HTR-8/SVneo (cell line): ENCODE data around the gene ARHGAP19.

Source experiments
- DNase-seq: peaks from one replicate; pipeline ENCODE4 v3.0.0; 2011; ENCODE audit warnings: low spot score, mixed read lengths; ENCODE audit not compliant: insufficient read length
- FAIRE-seq: peaks from 2 replicates; lab custom pipeline; 2011; peaks lifted over from hg19 to GRCh38; lab: Jason Lieb, UNC

Gene ARHGAP19

GRCh38 chr10:97292097-97292861, at the start of gene ARHGAP19:
ARHGAP19 (minus strand) TSS chr10:97292637; CDS start chr10:97292627, 10 bp downstream.
- DNase-seq (peak; percentile 98), FAIRE-seq (peak; percentile 72)

- no peak for DNase-seq
- FAIRE-seq, result no peak
These were observed 49.0 kb upstream of the ARHGAP19 start for GRCh38 chr10:97341416-97341815.

- DNase-seq, result no peak
- FAIRE-seq, result no peak
These were observed 45.6 kb upstream of the ARHGAP19 start for GRCh38 chr10:97338041-97338440.

- no peak for DNase-seq
- no peak for FAIRE-seq
These were observed 44.8 kb upstream of the ARHGAP19 start for GRCh38 chr10:97336942-97337831.

- FAIRE-seq (no peak), DNase-seq (no peak)
These were observed 44.0 kb upstream of the ARHGAP19 start for GRCh38 chr10:97336446-97336845.

GRCh38 chr10:97336006-97336405, 43.6 kb upstream of the ARHGAP19 start:
- DNase-seq (no peak), FAIRE-seq (no peak)

- FAIRE-seq (no peak), DNase-seq (no peak)
These were observed 42.8 kb upstream of the ARHGAP19 start for GRCh38 chr10:97335188-97335619.

GRCh38 chr10:97334370-97335175, 42.1 kb upstream of the ARHGAP19 start, which contains the start of gene FRAT2:
FRAT2 (minus strand) TSS chr10:97334729; CDS start chr10:97334572, 157 bp downstream.
- DNase-seq (peak; percentile 89), FAIRE-seq (peak; percentile 86)

GRCh38 chr10:97333601-97334369, 41.3 kb upstream of the ARHGAP19 start:
- FAIRE-seq (no peak), DNase-seq (no peak)

GRCh38 chr10:97333351-97333600, 40.8 kb upstream of the ARHGAP19 start:
- no peak for FAIRE-seq
- no peak for DNase-seq

GRCh38 chr10:97332591-97333350, 40.3 kb upstream of the ARHGAP19 start:
- DNase-seq (peak; percentile 73), FAIRE-seq (no peak)

GRCh38 chr10:97331153-97331703, 38.8 kb upstream of the ARHGAP19 start:
- no peak for DNase-seq
- no peak for FAIRE-seq

GRCh38 chr10:97329766-97330165, 37.3 kb upstream of the ARHGAP19 start:
- no peak for DNase-seq
- FAIRE-seq, result no peak

GRCh38 chr10:97328646-97329453, 36.4 kb upstream of the ARHGAP19 start:
- DNase-seq (no peak), FAIRE-seq (no peak)

- DNase-seq (no peak), FAIRE-seq (no peak)
These were observed 35.2 kb upstream of the ARHGAP19 start for GRCh38 chr10:97327348-97328294.

GRCh38 chr10:97325754-97326153, 33.3 kb upstream of the ARHGAP19 start:
- FAIRE-seq (no peak), DNase-seq (no peak)

GRCh38 chr10:97323501-97323900, 31.1 kb upstream of the ARHGAP19 start:
- DNase-seq (no peak), FAIRE-seq (no peak)
